Hepatocyte (in vitro differentiated cells): ENCODE measurements around the gene ZG16B. TPM values are rescaled to one million over a fixed set of nuclear protein-coding genes. Genes with fewer than 3 reads are reported as not detected.
A peak's percentile ranks its signal among the peaks of the same experiment; 100 is the strongest.

ENCODE experiments used
- DNase-seq: peaks from one replicate; pipeline ENCODE4 v3.0.0-alpha.2; 2016; ENCODE audit warnings: low spot score
- H2AFZ ChIP-seq: fragments of 200-600 bp; sonication (generic); 2 replicates; pipeline ENCODE4 v1.6.0; 2016; ENCODE audit warnings: antibody characterized with exemption, mild to moderate bottlenecking
- H3K27ac ChIP-seq: fragments of 200-600 bp; sonication (generic); 2 replicates; pipeline ENCODE4 v1.5.1; 2016; ENCODE audit warnings: mild to moderate bottlenecking
- H3K27me3 ChIP-seq: fragments of 200-600 bp; sonication (generic); 2 replicates; pipeline ENCODE4 v1.6.1; 2016
- H3K36me3 ChIP-seq: fragments of 200-600 bp; sonication (generic); replicated peaks from 2 replicates; pipeline ENCODE4 v1.5.1; 2016; ENCODE audit warnings: low read depth; ENCODE audit not compliant: insufficient read depth
- H3K4me1 ChIP-seq: fragments of 200-600 bp; sonication (generic); 2 replicates; pipeline ENCODE4 v1.5.1; 2016; ENCODE audit warnings: mild to moderate bottlenecking, moderate library complexity; ENCODE audit not compliant: insufficient read depth
- H3K4me2 ChIP-seq: fragments of 200-600 bp; sonication (generic); 2 replicates; pipeline ENCODE4 v1.6.0; 2016
- H3K4me3 ChIP-seq: fragments of 200-600 bp; sonication (generic); 2 replicates; pipeline ENCODE4 v1.5.1; 2016; ENCODE audit warnings: mild to moderate bottlenecking
- H3K79me2 ChIP-seq: fragments of 200-600 bp; sonication (generic); 2 replicates; pipeline ENCODE4 v1.6.0; 2017; ENCODE audit warnings: mild to moderate bottlenecking
- H3K9me2 ChIP-seq: fragments of 200-600 bp; sonication (generic); replicated peaks from 2 replicates; pipeline ENCODE4 v1.6.0; 2017; ENCODE audit warnings: mild to moderate bottlenecking; ENCODE audit not compliant: insufficient read depth
- H3K9me3 ChIP-seq: fragments of 200-600 bp; sonication (generic); 2 replicates; pipeline ENCODE4 v1.5.1; 2016; ENCODE audit warnings: low read depth, mild to moderate bottlenecking
- H4K20me1 ChIP-seq: fragments of 200-600 bp; sonication (generic); 2 replicates; pipeline ENCODE4 v1.6.0; 2016; ENCODE audit warnings: mild to moderate bottlenecking; ENCODE audit not compliant: insufficient read depth, poor library complexity, severe bottlenecking
- CTCF ChIP-seq: fragments of 200-600 bp; sonication (generic); IDR thresholded peaks from 2 replicates; pipeline ENCODE4 v1.5.1; 2016; ENCODE audit warnings: antibody characterized with exemption, mild to moderate bottlenecking; ENCODE audit not compliant: poor library complexity
- EZH2 ChIP-seq: fragments of 200-600 bp; sonication (generic); IDR thresholded peaks from 2 replicates; pipeline ENCODE4 v1.6.1; 2016; ENCODE audit warnings: antibody characterized with exemption, mild to moderate bottlenecking, borderline replicate concordance
- EZH2phosphoT487 ChIP-seq: fragments of 200-600 bp; sonication (generic); IDR thresholded peaks from one replicate; pipeline ENCODE4 v1.6.1; 2018; ENCODE audit warnings: antibody characterized with exemption, mild to moderate bottlenecking, low read depth, moderate library complexity; ENCODE audit not compliant: unreplicated experiment, severe bottlenecking
- WGBS: methylation state at CpG from one replicate; pipeline ENCODE4 v1.1.6; 2016; ENCODE audit warnings: low lambda C conversion rate; ENCODE audit errors: missing lambda C conversion rate; 5-methylcytosine and 5-hydroxymethylcytosine counted together
- polyA plus RNA-seq: library from polyadenylated mRNA; unstranded; fragments of >200 nt; fragmentation: Nextera tagmentation; extraction: Ambion mirVana; gene quantifications from 2 replicates; pipeline ENCODE4 v1.2.1, GENCODE V29; 2016
- total RNA-seq: library from RNA; depleted of rRNA; stranded (reverse); fragments of >200 nt; gene quantifications from 2 replicates; pipeline ENCODE4 v1.2.3, GENCODE V29; 2014

The ZG16B gene
- total and polyA plus RNA-seq, 2 experiments from 2014 or later, result 4.3 to 4.9 TPM

GRCh38 chr16:2791174-2791573 lies 38.9 kb upstream of the ZG16B start:
- Histone ChIP-seq H3K79me2 (no peaks in the 10 kb centered on the region), H3K9me3 (no peaks in the 10 kb centered on the region), H3K4me3 (no peak overlapping the region), H3K9me2 (no peaks in the 10 kb centered on the region), H2AFZ (no peak overlapping the region), H3K4me1 (peaks cover 3% of the 10 kb centered on the region), H3K27me3 (no peaks in the 10 kb centered on the region), H4K20me1 (no peaks in the 10 kb centered on the region), H3K27ac (no peak overlapping the region), H3K36me3 (no peaks in the 10 kb centered on the region), H3K4me2 (no peak overlapping the region)
- 86% methylated on average over 8 of the region's 8 CpGs for WGBS
- no peak for DNase-seq
- TF ChIP-seq EZH2phosphoT487, result no peak
- no peak for TF ChIP-seq EZH2
- TF ChIP-seq CTCF, result no peak

- Histone ChIP-seq H3K9me3 (no peaks in the 10 kb centered on the region), H3K9me2 (no peaks in the 10 kb centered on the region), H3K4me2 (no peak overlapping the region), H3K27ac (no peak overlapping the region), H3K4me1 (peaks cover 3% of the 10 kb centered on the region), H3K79me2 (no peaks in the 10 kb centered on the region), H3K4me3 (no peak overlapping the region), H3K36me3 (no peaks in the 10 kb centered on the region), H2AFZ (no peak overlapping the region), H4K20me1 (no peaks in the 10 kb centered on the region), H3K27me3 (no peaks in the 10 kb centered on the region)
- DNase-seq, result no peak
- no peak for TF ChIP-seq CTCF
- TF ChIP-seq EZH2phosphoT487, result no peak
- TF ChIP-seq EZH2, result no peak
- WGBS, result 92% methylated on average over 10 of the region's 10 CpGs
Measured at GRCh38 chr16:2792940-2793339, 37.2 kb upstream of the ZG16B start.

- peaks cover 12% of the 10 kb centered on the region for H3K4me1 ChIP-seq
- DNase-seq, result peak; percentile 60
- no peak overlapping the region for H3K4me2 ChIP-seq
- no peaks in the 10 kb centered on the region for H3K27me3 ChIP-seq
- H3K4me3 ChIP-seq, result no peak overlapping the region
- H3K9me2 ChIP-seq, result no peaks in the 10 kb centered on the region
- no peaks in the 10 kb centered on the region for H3K36me3 ChIP-seq
- TF ChIP-seq EZH2phosphoT487 (no peak), CTCF (no peak), EZH2 (no peak)
- peak overlapping the region; percentile 89 for H3K27ac ChIP-seq
- 74% methylated on average over 7 of the region's 7 CpGs for WGBS
- H2AFZ ChIP-seq, result no peak overlapping the region
- no peaks in the 10 kb centered on the region for H4K20me1 ChIP-seq
- H3K79me2 ChIP-seq, result no peaks in the 10 kb centered on the region
- no peaks in the 10 kb centered on the region for H3K9me3 ChIP-seq
Measured at GRCh38 chr16:2795395-2796143, 34.5 kb upstream of the ZG16B start.
